ENCODE measurements around the gene TSHZ2.
"Not testable (repeated sequence)": the region's sequence is repeated elsewhere in the genome, so short reads cannot be mapped to it uniquely, and the experiment has no call there.

The TSHZ2 gene

GRCh38 chr20:53426766-53427312 lies 454.7 kb downstream of the TSHZ2 start:
- DNase-seq, result no peak

- no peak for DNase-seq
Measured at GRCh38 chr20:53427951-53428350, 455.8 kb downstream of the TSHZ2 start.

GRCh38 chr20:53428588-53428987 lies 456.4 kb downstream of the TSHZ2 start:
- no peak for DNase-seq

GRCh38 chr20:53428996-53429395 lies 456.8 kb downstream of the TSHZ2 start:
- peak in 1 of 5 experiments; percentile 33 for DNase-seq

GRCh38 chr20:53434662-53435061 lies 462.5 kb downstream of the TSHZ2 start:
- no peak for DNase-seq

- DNase-seq, result not testable (repeated sequence)
Measured at GRCh38 chr20:53436927-53437326, 464.8 kb downstream of the TSHZ2 start.

- no peak for DNase-seq
Measured at GRCh38 chr20:53438368-53438767, 466.2 kb downstream of the TSHZ2 start.

- no peak for DNase-seq
Measured at GRCh38 chr20:53439046-53439445, 466.9 kb downstream of the TSHZ2 start.

- DNase-seq, result no peak
Measured at GRCh38 chr20:53439616-53440015, 467.5 kb downstream of the TSHZ2 start.

- DNase-seq, result no peak
Measured at GRCh38 chr20:53444401-53445149, 472.4 kb downstream of the TSHZ2 start.

- DNase-seq, result no peak
Measured at GRCh38 chr20:53445321-53445731, 473.2 kb downstream of the TSHZ2 start.

GRCh38 chr20:53445932-53446331 lies 473.8 kb downstream of the TSHZ2 start:
- no peak for DNase-seq

GRCh38 chr20:53447316-53447715 lies 475.2 kb downstream of the TSHZ2 start:
- no peak for DNase-seq

GRCh38 chr20:53448426-53448825 lies 476.3 kb downstream of the TSHZ2 start:
- DNase-seq, result no peak

GRCh38 chr20:53448875-53449274 lies 476.7 kb downstream of the TSHZ2 start:
- DNase-seq, result no peak

GRCh38 chr20:53453076-53453475 lies 480.9 kb downstream of the TSHZ2 start:
- DNase-seq, result no peak

GRCh38 chr20:53454675-53455276 lies 482.6 kb downstream of the TSHZ2 start:
- no peak for DNase-seq

- DNase-seq, result no peak
Measured at GRCh38 chr20:53463101-53463972, 491.2 kb downstream of the TSHZ2 start.

GRCh38 chr20:53466279-53466678 lies 494.1 kb downstream of the TSHZ2 start:
- no peak for DNase-seq

- DNase-seq, result no peak
Measured at GRCh38 chr20:53468587-53468986, 496.4 kb downstream of the TSHZ2 start.

- not testable (repeated sequence) for DNase-seq
Measured at GRCh38 chr20:53472859-53473258, 500.7 kb downstream of the TSHZ2 start.

- no peak for DNase-seq
Measured at GRCh38 chr20:53480913-53481312, 508.8 kb downstream of the TSHZ2 start.

Measured in T-helper 2 cell (primary cell).